GM12872 (cell line): Measurements from ENCODE around the gene XIRP2.

Source experiments
- TF ChIP-seq, protein P1 (sequence below): IDR thresholded peaks from 3 replicates; pipeline ENCODE4 v1.5.1; 2011; ENCODE audit warnings: low read depth, mild to moderate bottlenecking, low read length, moderate library complexity; ENCODE audit not compliant: insufficient read depth

The XIRP2 gene

DNA sequence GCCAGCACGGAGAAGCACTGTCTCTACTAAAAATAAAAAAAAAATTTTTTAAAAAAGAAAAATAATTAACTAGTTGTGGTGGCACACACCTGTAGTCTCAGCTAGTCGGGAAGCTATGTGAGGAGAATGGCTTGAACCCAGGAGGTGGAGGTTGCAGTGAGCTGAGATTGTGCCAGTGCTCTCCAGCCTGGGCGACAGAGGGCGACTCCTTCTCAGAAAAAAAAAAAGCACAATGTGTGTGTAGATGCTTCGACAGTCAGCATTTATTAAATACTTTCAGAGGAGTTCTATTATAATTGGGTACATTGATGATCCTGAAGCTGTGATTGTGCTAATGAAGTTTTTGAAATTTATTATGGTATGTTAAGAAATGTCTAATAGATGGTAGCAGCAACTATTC lies 46.5 kb downstream of the XIRP2 start:
- TF ChIP-seq, protein P1, sequence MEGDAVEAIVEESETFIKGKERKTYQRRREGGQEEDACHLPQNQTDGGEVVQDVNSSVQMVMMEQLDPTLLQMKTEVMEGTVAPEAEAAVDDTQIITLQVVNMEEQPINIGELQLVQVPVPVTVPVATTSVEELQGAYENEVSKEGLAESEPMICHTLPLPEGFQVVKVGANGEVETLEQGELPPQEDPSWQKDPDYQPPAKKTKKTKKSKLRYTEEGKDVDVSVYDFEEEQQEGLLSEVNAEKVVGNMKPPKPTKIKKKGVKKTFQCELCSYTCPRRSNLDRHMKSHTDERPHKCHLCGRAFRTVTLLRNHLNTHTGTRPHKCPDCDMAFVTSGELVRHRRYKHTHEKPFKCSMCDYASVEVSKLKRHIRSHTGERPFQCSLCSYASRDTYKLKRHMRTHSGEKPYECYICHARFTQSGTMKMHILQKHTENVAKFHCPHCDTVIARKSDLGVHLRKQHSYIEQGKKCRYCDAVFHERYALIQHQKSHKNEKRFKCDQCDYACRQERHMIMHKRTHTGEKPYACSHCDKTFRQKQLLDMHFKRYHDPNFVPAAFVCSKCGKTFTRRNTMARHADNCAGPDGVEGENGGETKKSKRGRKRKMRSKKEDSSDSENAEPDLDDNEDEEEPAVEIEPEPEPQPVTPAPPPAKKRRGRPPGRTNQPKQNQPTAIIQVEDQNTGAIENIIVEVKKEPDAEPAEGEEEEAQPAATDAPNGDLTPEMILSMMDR, result no peak

DNA sequence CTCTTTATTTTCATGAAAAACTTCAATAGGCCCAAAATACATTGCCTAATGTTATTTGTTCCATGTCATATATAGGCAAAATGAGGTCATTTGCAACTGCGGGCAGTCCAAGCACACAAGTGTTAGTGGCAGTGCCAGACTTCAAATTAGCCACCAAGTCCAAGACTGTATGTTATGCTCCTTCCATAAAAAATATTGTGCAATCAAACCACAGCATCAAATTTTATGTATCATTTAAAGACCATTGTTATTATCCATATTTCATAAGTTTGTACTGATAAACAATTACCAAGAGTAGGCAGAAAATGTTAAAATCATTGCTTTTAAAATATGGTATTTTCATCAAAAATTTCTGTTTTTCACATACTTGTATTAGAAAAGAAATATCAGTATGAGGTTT lies 54.1 kb downstream of the XIRP2 start:
- TF ChIP-seq, protein P1, result no peak

DNA sequence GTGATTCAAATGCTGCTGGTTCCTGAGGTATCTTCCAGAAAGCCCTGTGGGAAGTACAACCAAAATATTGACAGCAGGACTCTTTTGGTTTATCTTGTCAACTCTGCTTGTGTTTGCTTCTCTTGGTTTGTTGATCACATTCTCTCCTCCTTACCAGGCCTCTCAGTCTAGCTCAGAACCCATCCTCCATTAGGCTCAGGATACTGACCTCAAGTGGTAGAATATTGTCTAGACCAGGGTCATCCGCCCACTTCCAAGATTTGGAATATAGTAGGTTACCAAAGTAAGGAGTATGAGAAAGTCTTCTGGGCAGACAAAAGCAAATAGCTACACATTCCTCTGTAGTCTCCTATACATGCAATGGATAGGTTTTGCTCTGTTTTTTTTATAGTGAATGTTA lies 56.6 kb downstream of the XIRP2 start:
- TF ChIP-seq, protein P1, result no peak

DNA sequence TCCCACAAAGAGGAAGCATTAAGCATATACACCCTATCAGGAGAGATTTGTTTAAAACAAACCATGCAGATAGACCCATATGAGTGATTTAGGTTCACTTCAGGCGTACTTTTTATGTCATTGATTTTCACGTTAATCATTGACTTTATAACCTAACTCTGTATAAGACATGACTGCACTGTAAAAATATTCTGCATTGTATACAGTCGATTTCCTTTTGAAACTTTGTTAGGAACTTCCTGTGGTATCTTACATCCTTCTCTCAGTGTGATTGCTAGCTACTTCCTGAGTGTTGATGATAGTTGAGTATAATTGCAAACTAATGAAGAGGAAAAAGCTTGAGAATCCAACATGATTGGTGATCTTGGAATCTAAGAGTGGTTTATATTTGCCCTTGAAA lies 69.4 kb downstream of the XIRP2 start:
- TF ChIP-seq, protein P1, result no peak

DNA sequence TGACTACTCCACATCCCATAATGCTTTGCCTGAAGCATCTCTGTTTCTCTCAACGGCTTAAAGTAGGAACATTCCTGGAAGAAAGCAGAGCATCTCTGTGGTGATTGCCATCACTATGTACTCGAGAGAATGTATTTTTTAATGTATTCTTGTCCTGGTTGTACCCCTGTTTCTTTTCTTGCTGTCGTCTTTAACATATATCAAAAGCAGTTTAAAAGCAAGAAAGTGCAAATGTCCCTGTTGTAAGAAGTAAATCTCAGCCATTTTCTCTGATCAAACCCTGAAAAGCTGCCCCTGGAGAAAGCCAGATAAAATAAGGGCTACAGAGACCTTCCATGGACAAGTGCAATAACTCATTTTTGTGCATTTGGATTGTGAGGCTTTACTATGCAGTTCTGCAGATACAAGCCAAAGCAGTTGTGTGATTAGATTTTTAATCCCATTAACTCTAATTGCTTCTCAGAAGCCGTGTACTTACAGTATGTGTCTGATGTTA lies 70.8 kb downstream of the XIRP2 start:
- TF ChIP-seq, protein P1, result no peak

DNA sequence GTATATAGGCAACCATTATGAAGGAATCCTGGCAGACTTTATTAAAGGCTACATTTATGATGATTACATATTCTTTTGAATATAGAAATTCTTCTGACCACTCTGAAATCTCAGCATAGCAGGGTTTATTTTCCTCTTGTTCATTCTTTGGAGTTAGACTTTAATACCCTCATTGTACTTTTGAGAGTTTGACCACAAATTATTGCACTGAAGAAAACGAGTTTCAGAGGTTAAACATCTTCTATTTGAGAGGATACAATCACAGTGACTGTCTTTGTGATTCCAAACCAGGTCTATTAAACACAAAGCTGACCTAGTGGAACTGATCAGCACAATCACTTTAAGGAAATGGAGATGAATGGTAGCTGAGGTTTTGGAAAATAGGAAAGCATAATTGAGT lies 71.3 kb downstream of the XIRP2 start:
- TF ChIP-seq, protein P1, result no peak

DNA sequence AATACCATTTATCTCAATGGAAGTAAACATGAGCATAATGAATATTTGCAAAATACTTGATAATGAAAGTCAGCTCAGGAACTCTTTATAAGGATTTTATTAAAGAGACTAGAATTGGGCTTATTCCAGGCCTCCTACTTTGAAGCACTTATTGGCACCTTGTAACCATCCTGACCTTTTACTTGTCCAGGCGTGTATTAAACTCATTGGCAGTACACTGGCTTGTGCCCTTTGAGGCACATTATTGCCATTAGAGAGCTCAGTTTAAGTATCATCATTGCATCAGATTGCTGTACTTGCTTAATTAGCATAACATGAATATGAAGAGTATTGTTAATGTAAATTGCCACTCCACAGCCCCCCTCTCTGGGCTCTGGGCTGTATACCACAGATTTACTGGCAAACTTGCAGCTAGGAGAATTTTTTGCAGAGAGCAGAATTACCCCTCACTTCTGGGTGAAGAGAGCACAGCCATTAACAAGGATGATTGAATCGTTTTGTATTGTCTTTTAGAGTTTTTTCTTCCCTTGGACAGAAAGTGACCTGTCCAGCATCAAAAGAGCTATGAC lies 72.5 kb downstream of the XIRP2 start:
- TF ChIP-seq, protein P1, result no peak
